ENCODE measurements around the gene MS4A14. TPM values are rescaled to one million over a fixed set of nuclear protein-coding genes. Genes with fewer than 3 reads are reported as not detected.

Gene MS4A14
- polyA plus RNA-seq, 1 donor = 1.6 TPM

DNA sequence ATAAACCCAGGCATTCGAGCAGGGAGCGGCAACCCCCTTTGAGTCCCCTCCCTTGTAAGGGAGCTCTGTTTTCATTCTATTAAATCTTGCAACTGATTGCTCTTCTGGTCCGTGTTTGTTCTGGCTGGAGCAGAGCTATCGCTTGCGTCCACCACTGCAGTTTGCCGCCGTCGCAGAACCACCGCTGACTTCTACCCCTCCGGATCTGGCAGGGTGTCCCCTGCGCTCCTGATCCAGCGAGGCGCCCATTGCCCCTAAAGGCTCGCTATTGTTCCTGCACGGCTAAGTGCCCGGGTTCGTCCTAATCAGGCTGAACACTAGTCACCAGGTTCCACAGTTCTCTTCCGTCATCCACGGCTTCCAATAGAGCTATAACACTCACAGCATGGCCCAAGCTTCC, 28.4 kb upstream of the MS4A14 start:
- WGBS (ENCODE audit: insufficient coverage, low lambda C conversion rate) = 100% methylated on average over 2 of the region's 19 CpGs

DNA sequence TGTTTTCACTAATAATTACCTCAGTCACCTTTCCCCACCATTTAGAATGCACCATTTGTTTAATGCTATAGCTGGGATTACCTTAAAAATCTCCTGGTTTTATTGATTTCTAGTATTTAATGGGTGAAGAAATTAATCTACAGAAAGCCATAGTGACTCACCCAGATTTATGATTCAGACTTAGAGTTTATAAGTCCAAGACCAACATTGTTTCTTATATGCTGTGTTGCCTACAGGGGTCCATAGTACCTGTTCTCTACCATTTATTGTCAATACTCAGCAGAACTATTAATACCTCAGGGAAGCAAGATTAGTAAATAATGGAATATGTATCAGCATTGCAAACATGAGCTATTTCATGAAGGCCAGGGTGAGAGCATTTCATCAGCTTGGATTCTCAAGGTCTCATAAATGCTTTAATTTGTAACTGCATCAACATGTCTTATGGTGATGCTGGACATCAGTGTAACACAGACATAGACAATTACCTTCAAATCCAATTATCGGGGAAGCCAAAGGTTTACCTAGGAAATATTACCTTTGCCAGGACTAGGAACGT, 25.9 kb upstream of the MS4A14 start:
- Histone ChIP-seq H3K27me3 (ENCODE audit: control insufficient read depth, insufficient read depth, low read length) (no peaks in the 10 kb centered on the region), H3K4me3 (ENCODE audit: low read length) (no peak overlapping the region), H3K36me3 (ENCODE audit: control insufficient read depth, insufficient read depth, low read length) (no peaks in the 10 kb centered on the region), H3K27ac (ENCODE audit: low read length) (no peak overlapping the region), H3K4me1 (ENCODE audit: control insufficient read depth, insufficient read depth, low read length) (no peaks in the 10 kb centered on the region), H3K9me3 (ENCODE audit: control insufficient read depth, low read depth, low read length) (no peaks in the 10 kb centered on the region)
- no peak for DNase-seq
- 0% methylated on average over 1 of the region's 2 CpGs for whole genome bisulfite sequencing (ENCODE audit: insufficient coverage, low lambda C conversion rate)

More for the DNA sequence above, 28.4 kb upstream of the MS4A14 start:
- no peak for DNase-seq
- no peak overlapping the region for H3K4me3 ChIP-seq (ENCODE audit: low read length)
- peaks cover 3% of the 10 kb centered on the region for H3K27me3 ChIP-seq (ENCODE audit: control insufficient read depth, insufficient read depth, low read length)
- no peaks in the 10 kb centered on the region for H3K4me1 ChIP-seq (ENCODE audit: control insufficient read depth, insufficient read depth, low read length)
- H3K27ac ChIP-seq (ENCODE audit: low read length) = no peak overlapping the region
- no peaks in the 10 kb centered on the region for H3K9me3 ChIP-seq (ENCODE audit: control insufficient read depth, low read depth, low read length)
- H3K36me3 ChIP-seq (ENCODE audit: control insufficient read depth, insufficient read depth, low read length) = no peaks in the 10 kb centered on the region

DNA sequence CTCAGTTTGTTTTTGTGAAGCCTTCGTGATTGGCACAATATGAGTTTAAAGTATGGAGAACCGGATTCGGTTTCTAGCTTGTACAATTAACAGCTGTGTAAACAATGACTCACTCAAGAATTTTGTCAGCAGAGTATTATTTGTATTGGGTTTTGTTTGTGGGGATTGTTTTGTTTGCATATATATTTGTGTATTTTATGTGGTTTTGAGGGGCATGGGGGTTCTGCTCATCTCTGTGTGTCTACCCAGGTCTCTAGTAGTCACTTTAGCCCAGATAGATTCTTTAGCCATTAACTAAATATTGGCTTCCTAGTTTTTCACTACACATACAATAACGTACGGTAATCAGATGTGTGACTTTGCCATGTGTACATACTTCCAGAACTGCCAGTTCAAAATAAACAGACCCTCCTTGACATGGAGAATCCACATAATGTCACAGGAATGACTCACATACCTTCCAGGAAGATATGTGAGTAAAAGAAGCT, 25.4 kb upstream of the MS4A14 start:
- Histone ChIP-seq H3K36me3 (ENCODE audit: control insufficient read depth, insufficient read depth, low read length) (no peaks in the 10 kb centered on the region), H3K27me3 (ENCODE audit: control insufficient read depth, insufficient read depth, low read length) (no peaks in the 10 kb centered on the region), H3K9me3 (ENCODE audit: control insufficient read depth, low read depth, low read length) (no peaks in the 10 kb centered on the region), H3K4me1 (ENCODE audit: control insufficient read depth, insufficient read depth, low read length) (no peaks in the 10 kb centered on the region), H3K27ac (ENCODE audit: low read length) (no peak overlapping the region), H3K4me3 (ENCODE audit: low read length) (no peak overlapping the region)
- WGBS (ENCODE audit: insufficient coverage, low lambda C conversion rate) = no CpG with 5 or more reads among the region's 5 CpGs
- DNase-seq = peak in 1 of 2 donors; percentile 15

DNA sequence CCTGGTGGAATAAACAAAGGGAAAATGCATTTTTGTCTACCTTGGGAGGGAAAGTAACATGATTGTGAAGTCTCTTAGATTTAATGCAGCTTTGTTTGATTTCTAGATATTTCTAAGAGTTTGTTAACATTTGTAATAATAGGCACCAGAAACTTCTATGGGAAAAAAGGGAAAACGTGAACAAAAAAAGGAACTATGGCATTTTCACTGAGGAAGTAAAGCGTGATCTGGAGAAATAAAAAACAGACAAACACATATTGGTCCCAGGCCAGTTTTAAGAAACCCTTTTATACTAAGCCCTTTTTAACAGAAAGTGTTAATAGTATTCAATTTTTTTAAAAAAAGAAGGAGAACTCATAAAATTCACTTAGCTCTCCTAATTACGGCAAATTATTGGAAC, 24.9 kb upstream of the MS4A14 start:
- Histone ChIP-seq H3K36me3 (ENCODE audit: control insufficient read depth, insufficient read depth, low read length) (no peaks in the 10 kb centered on the region), H3K9me3 (ENCODE audit: control insufficient read depth, low read depth, low read length) (no peaks in the 10 kb centered on the region), H3K27me3 (ENCODE audit: control insufficient read depth, insufficient read depth, low read length) (no peaks in the 10 kb centered on the region), H3K4me1 (ENCODE audit: control insufficient read depth, insufficient read depth, low read length) (no peaks in the 10 kb centered on the region), H3K4me3 (ENCODE audit: low read length) (no peak overlapping the region), H3K27ac (ENCODE audit: low read length) (no peak overlapping the region)
- 100% methylated on average over 3 of the region's 3 CpGs for WGBS (ENCODE audit: insufficient coverage, low lambda C conversion rate)
- DNase-seq = no peak

GRCh38 chr11:60371854-60372253, 24.4 kb upstream of the MS4A14 start:
- H3K27ac ChIP-seq (ENCODE audit: low read length) = no peak overlapping the region
- H3K27me3 ChIP-seq (ENCODE audit: control insufficient read depth, insufficient read depth, low read length) = no peaks in the 10 kb centered on the region
- no peak overlapping the region for H3K4me3 ChIP-seq (ENCODE audit: low read length)
- H3K36me3 ChIP-seq (ENCODE audit: control insufficient read depth, insufficient read depth, low read length) = no peaks in the 10 kb centered on the region
- WGBS (ENCODE audit: insufficient coverage, low lambda C conversion rate) = 100% methylated on average over 1 of the region's 1 CpG
- DNase-seq = no peak
- no peaks in the 10 kb centered on the region for H3K4me1 ChIP-seq (ENCODE audit: control insufficient read depth, insufficient read depth, low read length)
- no peaks in the 10 kb centered on the region for H3K9me3 ChIP-seq (ENCODE audit: control insufficient read depth, low read depth, low read length)

DNA sequence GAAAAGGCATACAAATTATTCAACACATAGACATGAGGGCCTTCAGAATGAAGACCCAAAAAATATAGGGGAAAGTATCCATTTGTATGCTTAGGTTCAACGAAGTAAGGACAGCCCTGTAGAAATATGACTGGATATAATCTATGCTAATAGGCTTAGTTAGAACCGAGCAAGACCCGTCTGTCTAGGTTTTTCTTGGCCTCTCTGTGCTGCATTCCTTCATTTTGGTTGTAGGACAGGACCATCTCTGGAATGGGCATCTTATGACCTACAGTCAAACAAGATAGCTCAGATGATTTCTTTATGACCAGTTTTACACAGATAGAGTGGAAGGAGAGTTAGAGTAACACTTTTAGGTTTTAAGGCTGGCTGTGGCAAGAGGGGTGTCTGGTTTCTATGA, 23.5 kb upstream of the MS4A14 start:
- Histone ChIP-seq H3K4me3 (ENCODE audit: low read length) (no peak overlapping the region), H3K4me1 (ENCODE audit: control insufficient read depth, insufficient read depth, low read length) (no peaks in the 10 kb centered on the region), H3K9me3 (ENCODE audit: control insufficient read depth, low read depth, low read length) (no peaks in the 10 kb centered on the region), H3K36me3 (ENCODE audit: control insufficient read depth, insufficient read depth, low read length) (no peaks in the 10 kb centered on the region), H3K27ac (ENCODE audit: low read length) (no peak overlapping the region), H3K27me3 (ENCODE audit: control insufficient read depth, insufficient read depth, low read length) (peaks cover 3% of the 10 kb centered on the region)
- WGBS (ENCODE audit: insufficient coverage, low lambda C conversion rate) = 88% methylated on average over 3 of the region's 3 CpGs
- no peak for DNase-seq

- WGBS (ENCODE audit: insufficient coverage, low lambda C conversion rate) = no CpG with 5 or more reads among the region's 3 CpGs
- DNase-seq = no peak
- Histone ChIP-seq H3K27me3 (ENCODE audit: control insufficient read depth, insufficient read depth, low read length) (peaks cover 6% of the 10 kb centered on the region), H3K36me3 (ENCODE audit: control insufficient read depth, insufficient read depth, low read length) (no peaks in the 10 kb centered on the region), H3K4me1 (ENCODE audit: control insufficient read depth, insufficient read depth, low read length) (no peaks in the 10 kb centered on the region), H3K9me3 (ENCODE audit: control insufficient read depth, low read depth, low read length) (no peaks in the 10 kb centered on the region), H3K27ac (ENCODE audit: low read length) (no peak overlapping the region), H3K4me3 (ENCODE audit: low read length) (no peak overlapping the region)
Observed at GRCh38 chr11:60375316-60375715, 20.9 kb upstream of the MS4A14 start.

GRCh38 chr11:60376601-60377000, 19.7 kb upstream of the MS4A14 start:
- Histone ChIP-seq H3K27ac (ENCODE audit: low read length) (no peak overlapping the region), H3K4me1 (ENCODE audit: control insufficient read depth, insufficient read depth, low read length) (no peaks in the 10 kb centered on the region), H3K36me3 (ENCODE audit: control insufficient read depth, insufficient read depth, low read length) (no peaks in the 10 kb centered on the region), H3K4me3 (ENCODE audit: low read length) (no peak overlapping the region), H3K27me3 (ENCODE audit: control insufficient read depth, insufficient read depth, low read length) (peaks cover 6% of the 10 kb centered on the region), H3K9me3 (ENCODE audit: control insufficient read depth, low read depth, low read length) (no peaks in the 10 kb centered on the region)
- no CpG with 5 or more reads among the region's 3 CpGs for WGBS (ENCODE audit: insufficient coverage, low lambda C conversion rate)
- DNase-seq = no peak

DNA sequence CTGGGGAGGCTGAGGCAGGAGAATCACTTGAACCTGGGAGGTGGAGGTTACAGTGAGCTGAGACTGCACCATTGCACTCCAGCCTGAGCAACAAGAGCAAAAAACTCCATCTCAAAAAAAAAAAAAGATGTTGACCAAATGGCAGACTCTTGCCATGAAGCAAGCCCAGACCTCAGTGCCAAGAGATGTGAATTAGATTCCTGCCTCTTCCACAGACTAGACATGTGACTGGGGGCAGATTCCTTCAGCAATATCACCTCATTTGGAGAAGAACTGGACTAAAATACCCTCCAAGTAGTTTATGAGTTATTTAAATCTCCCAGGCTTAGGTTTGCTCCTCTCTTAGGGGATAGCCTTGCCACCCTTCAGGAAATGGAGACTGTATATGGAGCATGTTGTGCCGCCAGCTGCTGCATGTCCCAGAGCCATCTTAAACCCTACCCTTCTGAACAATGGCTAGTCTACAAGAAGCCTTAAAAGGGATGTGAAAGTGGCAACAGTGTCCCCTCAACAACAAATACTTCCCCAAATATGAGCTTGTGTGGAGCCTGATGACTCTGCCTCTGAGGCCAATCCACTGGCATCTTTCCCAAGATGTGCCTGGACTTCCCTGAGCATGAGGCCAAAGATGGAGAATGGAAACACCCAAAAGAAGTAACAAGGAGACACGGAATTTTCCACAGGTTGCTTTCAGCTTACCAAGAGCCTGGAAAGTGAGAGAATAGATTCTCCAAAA, 18.7 kb upstream of the MS4A14 start:
- Histone ChIP-seq H3K27ac (ENCODE audit: low read length) (peak overlapping the region; percentile 29), H3K27me3 (ENCODE audit: control insufficient read depth, insufficient read depth, low read length) (peaks cover 6% of the 10 kb centered on the region), H3K4me3 (ENCODE audit: low read length) (no peak overlapping the region), H3K36me3 (ENCODE audit: control insufficient read depth, insufficient read depth, low read length) (no peaks in the 10 kb centered on the region), H3K4me1 (ENCODE audit: control insufficient read depth, insufficient read depth, low read length) (no peaks in the 10 kb centered on the region), H3K9me3 (ENCODE audit: control insufficient read depth, low read depth, low read length) (no peaks in the 10 kb centered on the region)
- WGBS (ENCODE audit: insufficient coverage, low lambda C conversion rate) = no CpG with 5 or more reads among the region's 2 CpGs
- DNase-seq = peak in 1 of 2 donors; percentile 11

- H3K4me3 ChIP-seq (ENCODE audit: low read length) = peak within 1 kb of the TSS; percentile 24
- no CpG with 5 or more reads among the region's 3 CpGs for WGBS (ENCODE audit: insufficient coverage, low lambda C conversion rate)
Observed at GRCh38 chr11:60378354-60378753, 17.9 kb upstream of the MS4A14 start, which contains the start of gene MS4A7. TSS of gene MS4A7 (plus strand) at chr11:60378532. CDS start at chr11:60383142, 4,610 bp downstream.

More at GRCh38 chr11:60378354-60378753, 17.9 kb upstream of the MS4A14 start, which contains the start of gene MS4A7:
- peak; percentile 12 to 17 for DNase-seq
- Histone ChIP-seq H3K27me3 (ENCODE audit: control insufficient read depth, insufficient read depth, low read length) (peaks cover 6% of the 10 kb centered on the region), H3K36me3 (ENCODE audit: control insufficient read depth, insufficient read depth, low read length) (no peaks in the 10 kb centered on the region), H3K9me3 (ENCODE audit: control insufficient read depth, low read depth, low read length) (no peaks in the 10 kb centered on the region), H3K4me1 (ENCODE audit: control insufficient read depth, insufficient read depth, low read length) (no peaks in the 10 kb centered on the region), H3K27ac (ENCODE audit: low read length) (peak within 1 kb of the TSS; percentile 51)

Data from large intestine (tissue), 3 donors.